H9 (cell line): ENCODE results near the gene TRANK1. TPM values are rescaled to one million over a fixed set of nuclear protein-coding genes. Genes with fewer than 3 reads are reported as not detected.
A peak's percentile ranks its signal among the peaks of the same experiment; 100 is the strongest.

Experiments used
- DNase-seq: peaks from one replicate; pipeline ENCODE4 v3.0.0-alpha.2; 2017
- H2AFZ ChIP-seq: one replicate; pipeline ENCODE4 v1.6.1; 2013; ENCODE audit warnings: mild to moderate bottlenecking, low read length, control low read depth, moderate library complexity
- H2AK5ac ChIP-seq: 2 replicates; pipeline ENCODE4 v1.6.1; 2013; ENCODE audit warnings: low read length, control low read depth, mixed read lengths; ENCODE audit not compliant: insufficient read length
- H2BK120ac ChIP-seq: one replicate; pipeline ENCODE4 v1.6.1; 2013; ENCODE audit warnings: low read depth, mild to moderate bottlenecking, low read length, control low read depth, inconsistent platforms; ENCODE audit not compliant: poor library complexity, severe bottlenecking
- H2BK12ac ChIP-seq: 2 replicates; pipeline ENCODE4 v1.6.1; 2013; ENCODE audit warnings: low read length, control low read depth, mixed read lengths, low read depth; ENCODE audit not compliant: insufficient read length
- H2BK15ac ChIP-seq: 2 replicates; pipeline ENCODE4 v1.6.1; 2013; ENCODE audit warnings: low read depth, low read length, control low read depth
- H2BK20ac ChIP-seq: one replicate; pipeline ENCODE4 v1.6.1; 2013; ENCODE audit warnings: low read depth, mild to moderate bottlenecking, low read length, control low read depth, inconsistent platforms; ENCODE audit not compliant: poor library complexity, severe bottlenecking
- H2BK5ac ChIP-seq: 2 replicates; pipeline ENCODE4 v1.6.1; 2013; ENCODE audit warnings: low read length, control low read depth, mixed read lengths; ENCODE audit not compliant: insufficient read length
- H3K14ac ChIP-seq: 2 replicates; pipeline ENCODE4 v1.6.1; 2013; ENCODE audit warnings: low read length, control low read depth; ENCODE audit not compliant: insufficient read depth
- H3K18ac ChIP-seq: 2 replicates; pipeline ENCODE4 v1.6.1; 2013; ENCODE audit warnings: low read depth, mild to moderate bottlenecking, mixed read lengths, low read length, control low read depth; ENCODE audit not compliant: insufficient read length
- H3K23ac ChIP-seq: 2 replicates; pipeline ENCODE4 v1.6.1; 2013; ENCODE audit warnings: low read length, control low read depth, mixed read lengths, low read depth; ENCODE audit not compliant: insufficient read length
- H3K23me2 ChIP-seq: 2 replicates; pipeline ENCODE4 v1.6.1; 2013; ENCODE audit warnings: low read depth, mild to moderate bottlenecking, mixed read lengths, low read length, control low read depth; ENCODE audit not compliant: insufficient read length, poor library complexity, severe bottlenecking
- H3K27ac ChIP-seq: 2 replicates; pipeline ENCODE4 v1.5.1; 2013; ENCODE audit warnings: low read length, control low read depth, mixed read lengths, low read depth; ENCODE audit not compliant: insufficient read length
- H3K27me3 ChIP-seq: 2 replicates; pipeline ENCODE4 v1.6.1; 2013; ENCODE audit warnings: low read length, control low read depth, inconsistent platforms; ENCODE audit not compliant: insufficient read depth
- H3K4ac ChIP-seq: 2 replicates; pipeline ENCODE4 v1.6.1; 2013; ENCODE audit warnings: low read depth, mild to moderate bottlenecking, control low read depth, inconsistent platforms, low read length, moderate library complexity
- H3K4me1 ChIP-seq: 2 replicates; pipeline ENCODE4 v1.6.1; 2013; ENCODE audit warnings: low read length, control low read depth, inconsistent platforms; ENCODE audit not compliant: insufficient read depth
- H3K4me2 ChIP-seq: 2 replicates; pipeline ENCODE4 v1.6.1; 2013; ENCODE audit warnings: low read length, control low read depth, mixed read lengths; ENCODE audit not compliant: insufficient read length, insufficient read depth
- H3K56ac ChIP-seq: 2 replicates; pipeline ENCODE4 v1.6.1; 2013; ENCODE audit warnings: low read depth, mild to moderate bottlenecking, mixed read lengths, low read length, control low read depth; ENCODE audit not compliant: insufficient read length
- H3K79me1 ChIP-seq: 2 replicates; pipeline ENCODE4 v1.6.1; 2013; ENCODE audit warnings: low read depth, mild to moderate bottlenecking, moderate library complexity, low read length, control low read depth, inconsistent platforms; ENCODE audit not compliant: insufficient read depth, poor library complexity, severe bottlenecking
- H3K79me2 ChIP-seq: 2 replicates; pipeline ENCODE4 v1.6.1; 2013; ENCODE audit warnings: low read length, control low read depth, inconsistent platforms; ENCODE audit not compliant: insufficient read depth
- H3K9ac ChIP-seq: 2 replicates; pipeline ENCODE4 v1.6.1; 2013; ENCODE audit warnings: low read length, control low read depth, mixed read lengths; ENCODE audit not compliant: insufficient read length; ENCODE audit errors: extremely low read depth
- H3K9me3 ChIP-seq: one replicate; pipeline ENCODE4 v1.6.1; 2013; ENCODE audit warnings: low read depth, low read length, inconsistent platforms; ENCODE audit not compliant: control insufficient read depth
- H3T11ph ChIP-seq: one replicate; pipeline ENCODE4 v1.6.1; 2013; ENCODE audit warnings: mild to moderate bottlenecking, low read length, control low read depth, inconsistent platforms
- H4K20me1 ChIP-seq: one replicate; pipeline ENCODE4 v1.6.1; 2013; ENCODE audit not compliant: control insufficient read depth, insufficient read length, insufficient read depth
- H4K5ac ChIP-seq: 2 replicates; pipeline ENCODE4 v1.6.1; 2013; ENCODE audit warnings: low read depth, mild to moderate bottlenecking, mixed read lengths, low read length, control low read depth; ENCODE audit not compliant: insufficient read length
- H4K8ac ChIP-seq: replicated peaks from 2 replicates; pipeline ENCODE4 v1.6.1; 2013; ENCODE audit warnings: low read length, control low read depth, mixed read lengths, low read depth; ENCODE audit not compliant: insufficient read length
- H4K91ac ChIP-seq: 2 replicates; pipeline ENCODE4 v1.6.1; 2013; ENCODE audit warnings: low read depth, mild to moderate bottlenecking, moderate library complexity, mixed read lengths, low read length, control low read depth; ENCODE audit not compliant: insufficient read length
- H3K27ac Mint-ChIP-seq, 3 experiments: 2 replicates in 2 of 3; 3 replicates in 1 of 3; pipeline ENCODE4 v1.8.0; 2020 to 2021; ENCODE audit warnings: mixed read lengths in 3 of 3, mild to moderate bottlenecking in 1 of 3, moderate library complexity in 1 of 3
- H3K27me3 Mint-ChIP-seq: 2 replicates; pipeline ENCODE4 v1.8.0; 2021; ENCODE audit warnings: low read depth, mild to moderate bottlenecking, moderate library complexity, mixed read lengths
- H3K36me3 Mint-ChIP-seq, 3 experiments: 2 replicates in 2 of 3; 3 replicates in 1 of 3; pipeline ENCODE4 v1.8.0; 2020 to 2021; ENCODE audit warnings: low read depth in 3 of 3, mixed read lengths in 3 of 3; ENCODE audit not compliant: insufficient read depth in 1 of 3
- H3K4me1 Mint-ChIP-seq, 2 experiments: 2 replicates each; pipeline ENCODE4 v1.8.0; 2020; ENCODE audit warnings: mixed read lengths in 2 of 2
- H3K4me3 Mint-ChIP-seq, 2 experiments: 2 replicates in 1 of 2; 3 replicates in 1 of 2; pipeline ENCODE4 v1.8.0; 2020 to 2021; ENCODE audit warnings: mild to moderate bottlenecking in 2 of 2, mixed read lengths in 2 of 2, moderate library complexity in 1 of 2
- H3K9me3 Mint-ChIP-seq, 2 experiments: 2 replicates in 1 of 2; 3 replicates in 1 of 2; pipeline ENCODE4 v1.8.0; 2020; ENCODE audit warnings: mild to moderate bottlenecking in 2 of 2, mixed read lengths in 2 of 2, moderate library complexity in 1 of 2
- CTCF ChIP-seq: fragments of 200-600 bp; sonication (generic); conservative IDR thresholded peaks from 3 replicates; pipeline ENCODE4 v1.8.0; 2021; ENCODE audit warnings: antibody characterized with exemption, mild to moderate bottlenecking
- WGBS: extraction: QIAGEN DNeasy Blood & Tissue Kit; methylation state at CpG from one replicate; pipeline ENCODE4 v1.1.7; 2013; ENCODE audit warnings: missing lambda C conversion rate, low lambda C conversion rate, mixed read lengths; ENCODE audit not compliant: insufficient read length; ENCODE audit errors: extremely low coverage; 5-methylcytosine and 5-hydroxymethylcytosine counted together
- long read RNA-seq: library from polyadenylated mRNA; unstranded; transcript quantifications from one replicate; pipeline ENCODE4 v2.0.0, GENCODE V29; 2020
- total RNA-seq: library from RNA; stranded (reverse); gene quantifications from 2 replicates; pipeline ENCODE4 v1.2.1, GENCODE V29; 2021

Gene TRANK1
- total RNA-seq = 4.7 and 5.9 TPM in 2 replicates
- long read RNA-seq, partial matches to known transcripts = 1 of 3 reads
- long read RNA-seq, other reads (novel, unspliced or antisense) = 2 of 3 reads

- no peak within 1 kb of the TSS for H3T11ph ChIP-seq
- no peak within 1 kb of the TSS for H3K27ac ChIP-seq
- peaks cover 20 to 32% of the 10 kb centered on the region in 2 experiments for H3K4me1 Mint-ChIP-seq
- H2AK5ac ChIP-seq = no peak within 1 kb of the TSS
- H2BK20ac ChIP-seq = no peak within 1 kb of the TSS
- peaks cover 47% of the 10 kb centered on the region for H3K27me3 Mint-ChIP-seq
- H4K91ac ChIP-seq = no peak within 1 kb of the TSS
- no peak within 1 kb of the TSS for H2AFZ ChIP-seq
- H2BK120ac ChIP-seq = no peak within 1 kb of the TSS
- H3K9me3 Mint-ChIP-seq = peaks cover 24 to 30% of the 10 kb centered on the region in 2 experiments
- H3K79me1 ChIP-seq = no peaks in the 10 kb centered on the region
- no peak within 1 kb of the TSS for H4K8ac ChIP-seq
- TF ChIP-seq CTCF = no peak
- no peaks in the 10 kb centered on the region for H3K79me2 ChIP-seq
- peak within 1 kb of the TSS; percentile 51 for H3K4me2 ChIP-seq
- H4K20me1 ChIP-seq = no peaks in the 10 kb centered on the region
- no CpG with 5 or more reads among the region's 68 CpGs for WGBS
- H3K4ac ChIP-seq = no peak within 1 kb of the TSS
- DNase-seq = peak; percentile 66
- H3K56ac ChIP-seq = no peak within 1 kb of the TSS
- H2BK15ac ChIP-seq = no peak within 1 kb of the TSS
- peak within 1 kb of the TSS; percentile 71 to 83 for H3K4me3 Mint-ChIP-seq
- no peak within 1 kb of the TSS for H3K27ac Mint-ChIP-seq
- H2BK5ac ChIP-seq = no peak within 1 kb of the TSS
- H3K9ac ChIP-seq = peak within 1 kb of the TSS; percentile 21
- no peaks in the 10 kb centered on the region for H3K9me3 ChIP-seq
- peak within 1 kb of the TSS; percentile 90 for H3K14ac ChIP-seq
- no peak within 1 kb of the TSS for H2BK12ac ChIP-seq
- H3K36me3 Mint-ChIP-seq = peaks cover 8 to 30% (median 21%) of the 10 kb centered on the region in 3 experiments
- H3K4me1 ChIP-seq = no peaks in the 10 kb centered on the region; the same call in 1 of the 2 replicates
- no peak within 1 kb of the TSS for H4K5ac ChIP-seq
- H3K23ac ChIP-seq = no peak within 1 kb of the TSS
- peaks cover 4% of the 10 kb centered on the region; the same call in 1 of the 2 replicates for H3K27me3 ChIP-seq
- H3K23me2 ChIP-seq = peaks cover 13% of the 10 kb centered on the region
- peak within 1 kb of the TSS; percentile 84 for H3K18ac ChIP-seq
Observed at GRCh38 chr3:36944641-36945270, at the start of gene TRANK1. TRANK1 (minus strand) TSS chr3:36945054; CDS start chr3:36944809, 245 bp downstream.
